Keratinocyte (primary cell): ENCODE measurements around the gene HAUS1. TPM values are rescaled to one million over a fixed set of nuclear protein-coding genes. Genes with fewer than 3 reads are reported as not detected.
A peak's percentile ranks its signal among the peaks of the same experiment; 100 is the strongest.

Experiments
- DNase-seq: peaks from one replicate; pipeline ENCODE4 v3.0.0-alpha.2; 2011; ENCODE audit warnings: low read depth, missing footprints, low spot score
- FAIRE-seq: peaks from 2 replicates; lab custom pipeline; 2011; peaks lifted over from hg19 to GRCh38; lab: Jason Lieb, UNC
- H2AFZ ChIP-seq: 2 replicates; pipeline ENCODE4 v1.6.0; 2012; ENCODE audit warnings: low read length, control low read depth, inconsistent platforms; ENCODE audit not compliant: control insufficient read depth
- H3K27ac ChIP-seq: 2 replicates; pipeline ENCODE4 v1.5.1; 2011; ENCODE audit warnings: low read length; ENCODE audit not compliant: control insufficient read depth, insufficient read depth
- H3K27me3 ChIP-seq: 3 replicates; pipeline ENCODE4 v1.6.0; 2011; ENCODE audit warnings: low read length; ENCODE audit not compliant: control insufficient read depth, insufficient read depth; ENCODE audit errors: extremely low read depth
- H3K36me3 ChIP-seq, 2 experiments: 2 replicates in 1 of 2; 3 replicates in 1 of 2; pipeline ENCODE4 v1.5.1; 2011; ENCODE audit warnings: low read length in 2 of 2, mild to moderate bottlenecking in 1 of 2; ENCODE audit not compliant: control insufficient read depth in 2 of 2, insufficient read depth in 2 of 2; ENCODE audit errors: extremely low read depth in 1 of 2
- H3K4me1 ChIP-seq: 3 replicates; pipeline ENCODE4 v1.5.1; 2011; ENCODE audit warnings: low read length; ENCODE audit not compliant: control insufficient read depth, insufficient read depth; ENCODE audit errors: extremely low read depth
- H3K4me2 ChIP-seq: 3 replicates; pipeline ENCODE4 v1.6.0; 2011; ENCODE audit warnings: low read depth, low read length; ENCODE audit not compliant: control insufficient read depth, insufficient read depth; ENCODE audit errors: extremely low read depth
- H3K4me3 ChIP-seq, 3 experiments: fragments of 200-600 bp in 1 of 3; sonication (generic) in 1 of 3; 2 replicates in 2 of 3; 3 replicates in 1 of 3; pipeline ENCODE4 v1.5.1; 2011 to 2016; ENCODE audit warnings: low read length in 3 of 3, mild to moderate bottlenecking in 3 of 3, control low read depth in 2 of 3, inconsistent platforms in 1 of 3, low read depth in 1 of 3, mixed read lengths in 1 of 3, mixed run types in 1 of 3, moderate library complexity in 1 of 3; ENCODE audit not compliant: control insufficient read depth in 2 of 3, insufficient read depth in 2 of 3; ENCODE audit errors: extremely low read depth in 1 of 3
- H3K79me2 ChIP-seq: 2 replicates; pipeline ENCODE4 v1.6.0; 2012; ENCODE audit warnings: low read length; ENCODE audit not compliant: control insufficient read depth, insufficient read depth
- H3K9ac ChIP-seq: 3 replicates; pipeline ENCODE4 v1.6.0; 2011; ENCODE audit warnings: low read length; ENCODE audit not compliant: control insufficient read depth, insufficient read depth; ENCODE audit errors: extremely low read depth
- H3K9me1 ChIP-seq: 3 replicates; pipeline ENCODE4 v1.6.0; 2011; ENCODE audit warnings: low read length; ENCODE audit not compliant: control insufficient read depth, insufficient read depth; ENCODE audit errors: extremely low read depth
- H3K9me3 ChIP-seq: 2 replicates; pipeline ENCODE4 v1.5.1; 2012; ENCODE audit warnings: low read depth, low read length; ENCODE audit not compliant: control insufficient read depth
- H4K20me1 ChIP-seq: 3 replicates; pipeline ENCODE4 v1.6.0; 2011; ENCODE audit warnings: low read length; ENCODE audit not compliant: control insufficient read depth, insufficient read depth; ENCODE audit errors: extremely low read depth
- CTCF ChIP-seq, 3 experiments: IDR thresholded peaks in 1 of 3; conservative IDR thresholded peaks in 1 of 3; optimal IDR thresholded peaks in 1 of 3; 2 replicates in 2 of 3; 3 replicates in 1 of 3; pipeline versions ENCODE3 to v1.5.1; 2011; ENCODE audit warnings: low read length in 3 of 3, mild to moderate bottlenecking in 3 of 3, moderate library complexity in 2 of 3, control low read depth in 1 of 3, inconsistent platforms in 1 of 3; ENCODE audit not compliant: insufficient read depth in 2 of 3; ENCODE audit errors: extremely low read depth in 1 of 3
- EZH2 ChIP-seq: IDR thresholded peaks from one replicate; pipeline ENCODE4 v1.6.1; 2012; ENCODE audit warnings: inconsistent platforms, mild to moderate bottlenecking, low read length, moderate library complexity
- dilution Hi-C: fragments of 300-500 bp; cut with MboI; formaldehyde crosslinking; loops from one replicate; pipeline ENCODE4 v1.7.0; 2020; ENCODE audit warnings: low sequenced_read_pairs; ENCODE audit not compliant: extremely low pct_ligation_motif_present
- polyA plus RNA-seq, 5 experiments: library from polyadenylated mRNA; depleted of rRNA in 3 of 5; stranded (reverse) in 3 of 5; stranded (forward) in 1 of 5; unstranded in 1 of 5; fragments of >200 nt; gene quantifications; 1 replicate in 1 of 5; 2 replicates in 3 of 5; 3 replicates in 1 of 5; pipeline versions ENCODE4 v1.2.1 to v1.2.3, GENCODE V29; 2011 to 2012; ENCODE audit warnings: missing spikeins in 2 of 5, low read depth in 1 of 5, low replicate concordance in 1 of 5

The HAUS1 gene
- polyA plus RNA-seq, 1 donor (not counting 4 experiments of a cell fraction or from before 2014, with no cell fraction given): 39.5 TPM

DNA sequence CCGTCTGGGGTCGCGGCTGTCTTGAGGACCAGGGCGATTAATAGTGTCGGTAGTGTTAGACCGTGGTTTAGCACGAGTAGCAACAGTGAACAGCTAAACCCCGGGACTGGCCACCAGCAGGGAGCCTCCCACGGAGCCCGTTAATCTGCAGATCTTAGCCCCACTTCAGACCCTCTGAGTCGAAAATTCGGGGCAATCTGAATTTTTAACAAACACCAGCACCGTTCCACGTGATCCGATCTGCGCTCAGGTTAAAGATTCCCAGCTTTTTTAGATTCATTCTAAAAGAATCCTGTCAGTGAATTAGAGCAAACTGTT is 5.6 kb upstream of the HAUS1 start:
- Histone ChIP-seq H3K9ac (peak overlapping the region; percentile 98), H3K9me3 (no peaks in the 10 kb centered on the region), H3K79me2 (peaks cover 44% of the 10 kb centered on the region), H2AFZ (peak overlapping the region; percentile 91), H3K4me3 (peak overlapping the region; percentile 72 to 99 (median 97)), H3K9me1 (no peaks in the 10 kb centered on the region), H3K27ac (peak overlapping the region; percentile 92), H3K36me3 (peaks cover under 1 to 6% of the 10 kb centered on the region in 2 experiments), H4K20me1 (no peaks in the 10 kb centered on the region), H3K27me3 (no peaks in the 10 kb centered on the region), H3K4me2 (peak overlapping the region; percentile 69), H3K4me1 (peaks cover 10% of the 10 kb centered on the region)
- DNase-seq (no peak), FAIRE-seq (no peak)
- dilution Hi-C loops: no loop called here
- no peak for TF ChIP-seq CTCF (optimal IDR thresholded peaks at IDR 0.05 in 1 of 3, IDR thresholded peaks at IDR 0.05 in 1 of 3, conservative IDR thresholded peaks at IDR 0.05 in 1 of 3; ENCODE audit: extremely low read depth in 1 of 3, insufficient read depth in 2 of 3, low read length in 3 of 3)
- TF ChIP-seq EZH2: no peak

DNA sequence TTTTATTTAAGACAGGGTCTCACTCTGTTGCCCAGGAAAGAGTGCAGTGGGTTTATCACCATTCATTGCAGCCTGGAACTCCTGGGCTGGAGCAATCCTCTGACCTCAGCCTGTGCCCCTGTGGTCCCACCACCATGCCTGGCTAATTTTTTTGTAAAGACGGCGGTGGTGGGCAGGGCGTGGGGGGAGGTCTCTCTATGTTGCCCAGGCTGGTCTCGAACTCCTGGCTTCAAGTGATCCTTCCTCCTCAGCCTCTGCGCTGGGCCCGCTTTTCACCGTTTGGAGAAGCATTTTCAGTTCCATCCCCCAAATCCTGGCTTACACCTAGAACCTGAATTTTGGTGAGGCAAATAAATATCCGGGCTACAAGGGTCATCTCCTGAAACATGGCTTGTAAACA is 4.7 kb upstream of the HAUS1 start:
- TF ChIP-seq CTCF (optimal IDR thresholded peaks at IDR 0.05 in 1 of 3, IDR thresholded peaks at IDR 0.05 in 1 of 3, conservative IDR thresholded peaks at IDR 0.05 in 1 of 3; ENCODE audit: extremely low read depth in 1 of 3, insufficient read depth in 2 of 3, low read length in 3 of 3) (no peak), EZH2 (no peak)
- FAIRE-seq: no peak
- dilution Hi-C loops: no loop called here
- H3K79me2 ChIP-seq: peaks cover 36% of the 10 kb centered on the region
- no peak overlapping the region for H3K4me2 ChIP-seq
- no peak overlapping the region for H3K9ac ChIP-seq
- H3K4me1 ChIP-seq: peaks cover 13% of the 10 kb centered on the region
- H3K36me3 ChIP-seq: peaks cover 0 to 3% of the 10 kb centered on the region in 2 experiments
- H3K27me3 ChIP-seq: no peaks in the 10 kb centered on the region
- no peaks in the 10 kb centered on the region for H4K20me1 ChIP-seq
- no peaks in the 10 kb centered on the region for H3K9me3 ChIP-seq
- H3K4me3 ChIP-seq: no peak overlapping the region
- H3K9me1 ChIP-seq: no peaks in the 10 kb centered on the region
- H3K27ac ChIP-seq: no peak overlapping the region
- no peak overlapping the region for H2AFZ ChIP-seq
- no peak for DNase-seq
